ENCODE measurements around the gene CES3.

DNA sequence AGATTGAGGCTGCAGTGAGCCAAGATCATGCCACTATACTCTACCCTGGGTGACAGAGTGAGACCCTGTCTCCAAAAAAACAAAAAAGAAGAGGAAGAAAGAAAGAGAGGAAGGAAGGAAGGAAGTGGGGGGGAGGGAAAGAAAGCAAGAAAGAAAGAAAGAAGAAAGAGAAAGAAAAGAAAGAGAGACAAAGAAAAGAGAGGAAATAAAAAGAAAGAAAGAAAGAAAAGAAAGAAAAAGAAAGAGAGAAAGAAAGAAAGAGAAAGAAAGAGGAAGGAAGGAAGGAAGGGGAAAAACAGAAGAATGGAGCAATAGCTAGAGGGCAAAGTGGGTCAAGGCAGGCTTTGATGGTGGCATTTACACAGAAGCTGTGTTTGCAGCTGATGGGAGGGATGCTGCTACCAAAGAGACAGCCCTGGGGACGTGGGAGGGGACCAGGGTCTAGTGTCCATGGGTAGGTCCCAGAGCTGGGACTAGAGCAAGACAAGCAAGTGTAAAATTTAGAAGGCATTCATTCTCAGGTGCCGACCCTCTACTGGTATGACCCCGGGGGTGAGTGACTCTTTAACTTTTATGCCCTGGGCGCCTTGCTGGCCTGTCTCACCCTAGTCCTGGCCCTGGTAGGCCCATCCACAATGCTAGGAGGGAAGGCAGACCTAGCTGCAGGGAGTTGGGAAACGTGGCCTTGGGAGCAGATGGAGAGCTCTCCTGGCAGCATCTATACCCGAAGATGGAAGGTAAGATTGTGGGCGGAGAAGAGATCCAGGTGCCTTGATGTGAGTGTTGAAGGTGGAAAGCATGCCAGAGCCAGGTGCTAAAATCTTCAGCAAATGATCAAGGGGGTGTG is 2.0 kb upstream of the CES3 start:
- TF ChIP-seq, protein P1, sequence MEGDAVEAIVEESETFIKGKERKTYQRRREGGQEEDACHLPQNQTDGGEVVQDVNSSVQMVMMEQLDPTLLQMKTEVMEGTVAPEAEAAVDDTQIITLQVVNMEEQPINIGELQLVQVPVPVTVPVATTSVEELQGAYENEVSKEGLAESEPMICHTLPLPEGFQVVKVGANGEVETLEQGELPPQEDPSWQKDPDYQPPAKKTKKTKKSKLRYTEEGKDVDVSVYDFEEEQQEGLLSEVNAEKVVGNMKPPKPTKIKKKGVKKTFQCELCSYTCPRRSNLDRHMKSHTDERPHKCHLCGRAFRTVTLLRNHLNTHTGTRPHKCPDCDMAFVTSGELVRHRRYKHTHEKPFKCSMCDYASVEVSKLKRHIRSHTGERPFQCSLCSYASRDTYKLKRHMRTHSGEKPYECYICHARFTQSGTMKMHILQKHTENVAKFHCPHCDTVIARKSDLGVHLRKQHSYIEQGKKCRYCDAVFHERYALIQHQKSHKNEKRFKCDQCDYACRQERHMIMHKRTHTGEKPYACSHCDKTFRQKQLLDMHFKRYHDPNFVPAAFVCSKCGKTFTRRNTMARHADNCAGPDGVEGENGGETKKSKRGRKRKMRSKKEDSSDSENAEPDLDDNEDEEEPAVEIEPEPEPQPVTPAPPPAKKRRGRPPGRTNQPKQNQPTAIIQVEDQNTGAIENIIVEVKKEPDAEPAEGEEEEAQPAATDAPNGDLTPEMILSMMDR (IDR thresholded peaks at IDR 0.05; ENCODE audit: low read depth, low read length, missing input control) = no peak
- TF ChIP-seq YY1 (IDR thresholded peaks at IDR 0.05) = no peak
- TF ChIP-seq, protein P2, sequence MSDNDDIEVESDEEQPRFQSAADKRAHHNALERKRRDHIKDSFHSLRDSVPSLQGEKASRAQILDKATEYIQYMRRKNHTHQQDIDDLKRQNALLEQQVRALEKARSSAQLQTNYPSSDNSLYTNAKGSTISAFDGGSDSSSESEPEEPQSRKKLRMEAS (IDR thresholded peaks at IDR 0.05) = no peak
